Measurements from ENCODE around the gene DNAH9.

GRCh38 chr17:11640463-11640814, 42.2 kb downstream of the DNAH9 start:
- TF ChIP-seq CTCF (IDR thresholded peaks at IDR 0.05; ENCODE audit: low read depth, low read length) (no peak), EZH2phosphoT487 (IDR thresholded peaks at IDR 0.05; ENCODE audit: low read depth) (no peak)

All from OCI-LY3 (cell line).